HFFc6 (cell line): ENCODE results near the gene COG6. TPM values are rescaled to one million over a fixed set of nuclear protein-coding genes. Genes with fewer than 3 reads are reported as not detected.

Experiments used
- DNase-seq: peaks from one replicate; pipeline ENCODE4 v3.0.0-alpha.2; 2018
- H3K27ac Mint-ChIP-seq: 2 replicates; pipeline ENCODE4 v1.8.0; 2020; ENCODE audit warnings: mild to moderate bottlenecking, mixed read lengths
- H3K27me3 Mint-ChIP-seq: 2 replicates; pipeline ENCODE4 v1.8.0; 2021; ENCODE audit warnings: mild to moderate bottlenecking, moderate library complexity, mixed read lengths; ENCODE audit not compliant: insufficient read depth
- H3K36me3 Mint-ChIP-seq: 2 replicates; pipeline ENCODE4 v1.8.0; 2021; ENCODE audit warnings: low read depth, mixed read lengths
- H3K4me1 Mint-ChIP-seq: 2 replicates; pipeline ENCODE4 v1.8.0; 2020; ENCODE audit warnings: low read depth, mixed read lengths
- H3K4me3 Mint-ChIP-seq: 2 replicates; pipeline ENCODE4 v1.8.0; 2020; ENCODE audit warnings: mild to moderate bottlenecking, moderate library complexity, mixed read lengths
- H3K9me3 Mint-ChIP-seq: 2 replicates; pipeline ENCODE4 v1.8.0; 2020; ENCODE audit warnings: mild to moderate bottlenecking, mixed read lengths
- CTCF ChIP-seq: fragments of 200-600 bp; sonication (generic); IDR thresholded peaks from 2 replicates; pipeline ENCODE4 v1.5.0; 2021; ENCODE audit warnings: antibody characterized with exemption, mild to moderate bottlenecking
- total RNA-seq, 6 experiments: library from RNA; stranded (reverse); fragmentation: NEBNext Ultra II Directional; extraction: Animal tissue kit (Norgen Biotek cat#: 25700); gene quantifications; 2 replicates in 1 of 6; 3 replicates in 5 of 6; pipeline ENCODE4 v1.2.3, GENCODE V29; 2021

Gene COG6
- total RNA-seq, 6 experiments from 2014 or later: 43.1 to 56.0 (median 47.2) TPM

- Mint-ChIP-seq H3K36me3 (no peaks in the 10 kb centered on the region), H3K4me3 (no peak overlapping the region), H3K27me3 (no peaks in the 10 kb centered on the region), H3K27ac (no peak overlapping the region), H3K9me3 (no peaks in the 10 kb centered on the region), H3K4me1 (no peaks in the 10 kb centered on the region)
- TF ChIP-seq CTCF: no peak
- DNase-seq: no peak
Measured at GRCh38 chr13:39665763-39666162, 10.3 kb downstream of the COG6 start.

GRCh38 chr13:39670445-39670844 is 15.0 kb downstream of the COG6 start:
- no peak for TF ChIP-seq CTCF
- peaks cover 7% of the 10 kb centered on the region; the same call in 1 of the 2 replicates for H3K36me3 Mint-ChIP-seq
- no peak overlapping the region for H3K27ac Mint-ChIP-seq
- no peak overlapping the region for H3K4me3 Mint-ChIP-seq
- H3K9me3 Mint-ChIP-seq: no peaks in the 10 kb centered on the region
- no peak for DNase-seq
- no peaks in the 10 kb centered on the region for H3K27me3 Mint-ChIP-seq
- peaks cover 3% of the 10 kb centered on the region; the same call in 1 of the 2 replicates for H3K4me1 Mint-ChIP-seq

- Mint-ChIP-seq H3K27me3 (no peaks in the 10 kb centered on the region), H3K9me3 (no peaks in the 10 kb centered on the region), H3K4me3 (no peak overlapping the region), H3K27ac (no peak overlapping the region), H3K36me3 (peaks cover 7% of the 10 kb centered on the region; the same call in 1 of the 2 replicates), H3K4me1 (peaks cover 12% of the 10 kb centered on the region; the same call in 1 of the 2 replicates)
- no peak for DNase-seq
- TF ChIP-seq CTCF: no peak
Measured at GRCh38 chr13:39672378-39673132, 17.1 kb downstream of the COG6 start.

- Mint-ChIP-seq H3K27me3 (no peaks in the 10 kb centered on the region), H3K9me3 (no peaks in the 10 kb centered on the region), H3K27ac (peak overlapping the region; percentile 17; the same call in 1 of the 2 replicates), H3K4me1 (peaks cover 12% of the 10 kb centered on the region; the same call in 1 of the 2 replicates), H3K36me3 (peaks cover 12% of the 10 kb centered on the region), H3K4me3 (peak overlapping the region; percentile 7; the same call in 1 of the 2 replicates)
- DNase-seq: no peak
- TF ChIP-seq CTCF: no peak
Measured at GRCh38 chr13:39675904-39676303, 20.4 kb downstream of the COG6 start.

GRCh38 chr13:39676315-39676876 is 20.9 kb downstream of the COG6 start:
- Mint-ChIP-seq H3K27ac (0 out of 2 replicates have a peak overlapping the region, but pooled peaks have one; percentile 17), H3K4me3 (peak overlapping the region; percentile 7; the same call in 1 of the 2 replicates), H3K9me3 (no peaks in the 10 kb centered on the region), H3K4me1 (peaks cover 12% of the 10 kb centered on the region; the same call in 1 of the 2 replicates), H3K27me3 (no peaks in the 10 kb centered on the region), H3K36me3 (peaks cover 16% of the 10 kb centered on the region)
- peak; percentile 79 for TF ChIP-seq CTCF
- DNase-seq: peak; percentile 46
